ENCODE measurements around the gene PCDHGA11.

The PCDHGA11 gene

DNA sequence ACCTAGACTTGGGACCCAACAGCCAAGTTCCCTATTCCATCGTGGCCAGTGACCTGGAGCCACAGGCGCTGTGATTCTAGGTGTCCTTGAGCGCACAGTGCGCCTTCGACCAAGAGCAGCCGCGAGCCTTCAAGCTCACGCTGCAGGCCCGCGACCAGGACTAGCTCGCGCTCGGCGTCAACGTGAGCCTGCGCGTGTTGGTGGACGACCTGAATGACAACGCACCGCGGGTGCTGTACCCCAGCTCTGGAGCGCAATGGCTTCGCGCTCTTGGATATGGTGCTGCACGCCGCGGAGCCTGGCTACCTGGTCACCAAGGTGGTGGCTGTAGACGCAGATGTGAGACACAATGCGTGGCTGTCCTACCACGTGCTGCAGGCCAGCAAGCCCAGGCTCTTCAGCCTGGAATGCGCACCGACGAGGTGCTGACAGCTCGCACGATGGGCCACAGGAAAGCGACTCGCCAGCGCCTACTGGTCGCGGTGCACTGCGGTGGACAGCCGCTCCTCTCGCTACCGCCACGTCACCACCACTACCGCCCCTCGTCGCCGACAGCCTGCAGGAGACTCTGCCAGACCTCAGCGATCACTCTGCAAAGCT is 20.8 kb downstream of the PCDHGA11 start:
- no peak overlapping the region for H3K4me3 ChIP-seq (ENCODE audit: low read length)
- peaks cover 3% of the 10 kb centered on the region; the same call in 1 of the 2 replicates for H3K27me3 ChIP-seq (ENCODE audit: low read depth, low read length)
- H3K4me1 ChIP-seq (ENCODE audit: low read length): no peaks in the 10 kb centered on the region
- no peaks in the 10 kb centered on the region for H3K79me2 ChIP-seq (ENCODE audit: low read length)
- H3K27ac ChIP-seq (ENCODE audit: low read length): no peak overlapping the region
- no peaks in the 10 kb centered on the region for H4K20me1 ChIP-seq (ENCODE audit: insufficient read depth, low read length)
- no peak for TF ChIP-seq EZH2phosphoT487 (IDR thresholded peaks at IDR 0.05; ENCODE audit: low read depth)
- TF ChIP-seq, protein P1, sequence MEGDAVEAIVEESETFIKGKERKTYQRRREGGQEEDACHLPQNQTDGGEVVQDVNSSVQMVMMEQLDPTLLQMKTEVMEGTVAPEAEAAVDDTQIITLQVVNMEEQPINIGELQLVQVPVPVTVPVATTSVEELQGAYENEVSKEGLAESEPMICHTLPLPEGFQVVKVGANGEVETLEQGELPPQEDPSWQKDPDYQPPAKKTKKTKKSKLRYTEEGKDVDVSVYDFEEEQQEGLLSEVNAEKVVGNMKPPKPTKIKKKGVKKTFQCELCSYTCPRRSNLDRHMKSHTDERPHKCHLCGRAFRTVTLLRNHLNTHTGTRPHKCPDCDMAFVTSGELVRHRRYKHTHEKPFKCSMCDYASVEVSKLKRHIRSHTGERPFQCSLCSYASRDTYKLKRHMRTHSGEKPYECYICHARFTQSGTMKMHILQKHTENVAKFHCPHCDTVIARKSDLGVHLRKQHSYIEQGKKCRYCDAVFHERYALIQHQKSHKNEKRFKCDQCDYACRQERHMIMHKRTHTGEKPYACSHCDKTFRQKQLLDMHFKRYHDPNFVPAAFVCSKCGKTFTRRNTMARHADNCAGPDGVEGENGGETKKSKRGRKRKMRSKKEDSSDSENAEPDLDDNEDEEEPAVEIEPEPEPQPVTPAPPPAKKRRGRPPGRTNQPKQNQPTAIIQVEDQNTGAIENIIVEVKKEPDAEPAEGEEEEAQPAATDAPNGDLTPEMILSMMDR (IDR thresholded peaks at IDR 0.05; ENCODE audit: low read depth, low read length): no peak
- no peaks in the 10 kb centered on the region for H3K9me3 ChIP-seq (ENCODE audit: insufficient read depth, low read length)
- H3K4me2 ChIP-seq (ENCODE audit: low read length): no peak overlapping the region
- H2AFZ ChIP-seq (ENCODE audit: low read depth, low read length): no peak overlapping the region
- no peak overlapping the region for H3K9ac ChIP-seq (ENCODE audit: low read length)
- H3K36me3 ChIP-seq (replicated peaks; ENCODE audit: low read depth, low read length): no peaks in the 10 kb centered on the region

DNA sequence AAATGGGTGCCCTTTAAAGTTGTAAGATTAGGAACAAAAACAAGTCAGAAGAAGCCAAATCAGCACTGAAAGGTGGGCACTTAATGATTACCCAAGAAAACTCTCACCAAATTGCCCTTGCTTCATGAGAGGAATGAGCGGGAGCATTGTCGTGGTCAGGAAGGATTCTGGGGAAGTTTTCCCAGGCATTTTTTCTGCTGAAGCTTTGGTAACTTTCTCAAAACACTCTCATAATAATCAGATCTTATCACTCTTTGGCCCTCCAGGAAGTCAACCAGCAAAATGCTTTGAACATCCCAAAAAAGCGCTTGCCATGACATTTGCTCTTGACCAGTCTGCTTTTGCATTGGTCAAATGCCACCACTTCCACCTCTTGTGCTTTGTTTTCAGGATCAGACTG is 44.5 kb downstream of the PCDHGA11 start:
- no peak overlapping the region for H3K4me3 ChIP-seq (ENCODE audit: low read length)
- H3K27me3 ChIP-seq (ENCODE audit: low read depth, low read length): no peaks in the 10 kb centered on the region
- no peaks in the 10 kb centered on the region for H3K4me1 ChIP-seq (ENCODE audit: low read length)
- H2AFZ ChIP-seq (ENCODE audit: low read depth, low read length): no peak overlapping the region
- H4K20me1 ChIP-seq (ENCODE audit: insufficient read depth, low read length): no peaks in the 10 kb centered on the region
- TF ChIP-seq, protein P1 (IDR thresholded peaks at IDR 0.05; ENCODE audit: low read depth, low read length): no peak
- TF ChIP-seq EZH2phosphoT487 (IDR thresholded peaks at IDR 0.05; ENCODE audit: low read depth): no peak
- H3K27ac ChIP-seq (ENCODE audit: low read length): no peak overlapping the region
- H3K9me3 ChIP-seq (ENCODE audit: insufficient read depth, low read length): no peaks in the 10 kb centered on the region
- no peaks in the 10 kb centered on the region for H3K36me3 ChIP-seq (replicated peaks; ENCODE audit: low read depth, low read length)
- H3K9ac ChIP-seq (ENCODE audit: low read length): no peak overlapping the region
- H3K4me2 ChIP-seq (ENCODE audit: low read length): no peak overlapping the region
- H3K79me2 ChIP-seq (ENCODE audit: low read length): no peaks in the 10 kb centered on the region
